Activated CD4-positive, alpha-beta T cell treated with anti-CD3 and anti-CD28 coated beads for 24 hours (primary cell): ENCODE measurements around the gene ARL6IP1.
"Not testable (repeated sequence)": the region's sequence is repeated elsewhere in the genome, so short reads cannot be mapped to it uniquely, and the experiment has no call there.

Source experiments
- DNase-seq, 2 donors: peaks; one replicate each; pipeline ENCODE4 v3.0.0-alpha.2; 2020; ENCODE audit warnings: low read depth in 2 of 2

Gene ARL6IP1

GRCh38 chr16:18759598-18760520 lies 41.5 kb downstream of the ARL6IP1 start:
- DNase-seq, result not testable (repeated sequence)

GRCh38 chr16:18757960-18758660 lies 43.2 kb downstream of the ARL6IP1 start:
- not testable (repeated sequence) for DNase-seq

- DNase-seq, result not testable (repeated sequence)
These were observed 44.7 kb downstream of the ARL6IP1 start for GRCh38 chr16:18756639-18757038.

GRCh38 chr16:18742870-18743269 lies 58.5 kb downstream of the ARL6IP1 start:
- not testable (repeated sequence) for DNase-seq
